Measurements from ENCODE around the gene PPARD. TPM values are rescaled to one million over a fixed set of nuclear protein-coding genes. Genes with fewer than 3 reads are reported as not detected.
A peak's percentile ranks its signal among the peaks of the same experiment; 100 is the strongest.

PPARD gene
- total and polyA plus RNA-seq, 2 of the 13 experiments (the other 11 are each of a cell fraction or from before 2014, with no cell fraction given) = 6.1 to 13.3 TPM

DNA sequence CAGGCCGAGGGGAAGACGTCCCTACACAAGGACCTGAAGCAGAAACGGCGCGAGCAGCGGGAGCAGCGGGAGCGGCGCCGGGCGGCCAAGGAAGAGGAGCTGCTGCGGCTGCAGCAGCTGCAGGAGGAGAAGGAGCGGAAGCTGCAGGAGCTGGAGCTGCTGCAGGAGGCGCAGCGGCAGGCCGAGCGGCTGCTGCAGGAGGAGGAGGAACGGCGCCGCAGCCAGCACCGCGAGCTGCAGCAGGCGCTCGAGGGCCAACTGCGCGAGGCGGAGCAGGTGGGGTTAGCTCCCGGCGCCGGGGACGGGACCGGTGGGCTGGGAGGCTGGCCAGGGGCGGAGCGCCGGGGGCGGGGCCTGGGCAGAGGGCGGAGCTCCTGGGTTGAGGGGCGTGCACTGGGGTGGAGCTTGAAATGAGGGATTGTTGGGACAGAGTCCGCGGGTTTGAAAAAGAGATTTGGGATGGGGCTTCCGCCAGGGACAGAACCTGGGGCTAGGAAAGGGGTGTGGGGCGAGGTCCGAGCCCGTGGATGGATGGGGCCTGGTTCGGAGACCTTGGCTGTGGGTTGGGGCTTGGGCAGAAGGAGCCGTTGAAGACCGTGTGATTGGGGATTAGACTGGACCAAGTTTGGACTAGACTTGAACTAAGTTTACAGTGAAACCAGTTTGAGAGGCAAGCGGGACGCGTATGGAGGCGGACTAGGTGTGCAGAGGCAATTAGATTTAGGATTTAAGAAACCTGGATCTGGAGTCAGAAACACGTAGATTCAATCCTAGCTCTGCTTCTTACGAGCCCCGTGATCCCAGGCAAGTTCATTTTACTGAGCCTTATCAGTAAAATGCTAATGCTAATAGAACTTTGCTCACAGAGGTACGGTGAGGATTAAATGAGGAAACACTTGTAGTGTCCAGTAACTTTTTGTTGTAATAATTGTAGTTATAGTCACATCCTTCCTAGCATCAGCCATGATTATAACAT lies 23.9 kb upstream of the PPARD start (continued):
- TF ChIP-seq, protein P1, sequence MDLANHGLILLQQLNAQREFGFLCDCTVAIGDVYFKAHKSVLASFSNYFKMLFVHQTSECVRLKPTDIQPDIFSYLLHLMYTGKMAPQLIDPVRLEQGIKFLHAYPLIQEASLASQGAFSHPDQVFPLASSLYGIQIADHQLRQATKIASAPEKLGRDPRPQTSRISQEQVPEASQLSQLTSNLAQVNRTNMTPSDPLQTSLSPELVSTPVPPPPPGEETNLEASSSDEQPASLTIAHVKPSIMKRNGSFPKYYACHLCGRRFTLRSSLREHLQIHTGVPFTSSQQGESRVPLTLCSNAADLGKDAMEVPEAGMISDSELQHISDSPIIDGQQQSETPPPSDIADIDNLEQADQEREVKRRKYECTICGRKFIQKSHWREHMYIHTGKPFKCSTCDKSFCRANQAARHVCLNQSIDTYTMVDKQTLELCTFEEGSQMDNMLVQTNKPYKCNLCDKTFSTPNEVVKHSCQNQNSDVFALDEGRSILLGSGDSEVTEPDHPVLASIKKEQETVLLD (CRISPR knock-in tag; IDR thresholded peaks at IDR 0.05; ENCODE audit: low read depth) = peak; percentile 78; the same call in 1 of the 2 replicates
- TF ChIP-seq SRSF4 (IDR thresholded peaks at IDR 0.05; ENCODE audit: low read depth, low read length, poor library complexity, severe bottlenecking) (no peak), NR2C2 (CRISPR knock-in tag; IDR thresholded peaks at IDR 0.05; ENCODE audit: borderline replicate concordance) (peak; percentile 41; the same call in 1 of the 2 replicates), FOXK1 (CRISPR knock-in tag; IDR thresholded peaks at IDR 0.05; ENCODE audit: borderline replicate concordance, low read depth) (peak; percentile 8; the same call in 1 of the 2 replicates), HOXA5 (CRISPR knock-in tag; IDR thresholded peaks at IDR 0.05) (peak; percentile 69), MAFF (IDR thresholded peaks at IDR 0.05; ENCODE audit: low read depth, low read length) (no peak), SSRP1 (CRISPR knock-in tag; IDR thresholded peaks at IDR 0.05) (no peak), STAT5B (CRISPR knock-in tag; IDR thresholded peaks at IDR 0.05) (no peak), KDM4B (CRISPR knock-in tag; IDR thresholded peaks at IDR 0.05) (no peak), ZNF335 (CRISPR knock-in tag; IDR thresholded peaks at IDR 0.05) (no peak; the same call in 1 of the 2 replicates), ATM (IDR thresholded peaks at IDR 0.05; ENCODE audit: borderline replicate concordance) (no peak)
- TF ChIP-seq, protein P2, sequence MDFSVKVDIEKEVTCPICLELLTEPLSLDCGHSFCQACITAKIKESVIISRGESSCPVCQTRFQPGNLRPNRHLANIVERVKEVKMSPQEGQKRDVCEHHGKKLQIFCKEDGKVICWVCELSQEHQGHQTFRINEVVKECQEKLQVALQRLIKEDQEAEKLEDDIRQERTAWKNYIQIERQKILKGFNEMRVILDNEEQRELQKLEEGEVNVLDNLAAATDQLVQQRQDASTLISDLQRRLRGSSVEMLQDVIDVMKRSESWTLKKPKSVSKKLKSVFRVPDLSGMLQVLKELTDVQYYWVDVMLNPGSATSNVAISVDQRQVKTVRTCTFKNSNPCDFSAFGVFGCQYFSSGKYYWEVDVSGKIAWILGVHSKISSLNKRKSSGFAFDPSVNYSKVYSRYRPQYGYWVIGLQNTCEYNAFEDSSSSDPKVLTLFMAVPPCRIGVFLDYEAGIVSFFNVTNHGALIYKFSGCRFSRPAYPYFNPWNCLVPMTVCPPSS (IDR thresholded peaks at IDR 0.05) = no peak
- TF ChIP-seq, protein P3, sequence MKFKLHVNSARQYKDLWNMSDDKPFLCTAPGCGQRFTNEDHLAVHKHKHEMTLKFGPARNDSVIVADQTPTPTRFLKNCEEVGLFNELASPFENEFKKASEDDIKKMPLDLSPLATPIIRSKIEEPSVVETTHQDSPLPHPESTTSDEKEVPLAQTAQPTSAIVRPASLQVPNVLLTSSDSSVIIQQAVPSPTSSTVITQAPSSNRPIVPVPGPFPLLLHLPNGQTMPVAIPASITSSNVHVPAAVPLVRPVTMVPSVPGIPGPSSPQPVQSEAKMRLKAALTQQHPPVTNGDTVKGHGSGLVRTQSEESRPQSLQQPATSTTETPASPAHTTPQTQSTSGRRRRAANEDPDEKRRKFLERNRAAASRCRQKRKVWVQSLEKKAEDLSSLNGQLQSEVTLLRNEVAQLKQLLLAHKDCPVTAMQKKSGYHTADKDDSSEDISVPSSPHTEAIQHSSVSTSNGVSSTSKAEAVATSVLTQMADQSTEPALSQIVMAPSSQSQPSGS (CRISPR knock-in tag; IDR thresholded peaks at IDR 0.05) = peak; percentile 29
- TF ChIP-seq, protein P4, sequence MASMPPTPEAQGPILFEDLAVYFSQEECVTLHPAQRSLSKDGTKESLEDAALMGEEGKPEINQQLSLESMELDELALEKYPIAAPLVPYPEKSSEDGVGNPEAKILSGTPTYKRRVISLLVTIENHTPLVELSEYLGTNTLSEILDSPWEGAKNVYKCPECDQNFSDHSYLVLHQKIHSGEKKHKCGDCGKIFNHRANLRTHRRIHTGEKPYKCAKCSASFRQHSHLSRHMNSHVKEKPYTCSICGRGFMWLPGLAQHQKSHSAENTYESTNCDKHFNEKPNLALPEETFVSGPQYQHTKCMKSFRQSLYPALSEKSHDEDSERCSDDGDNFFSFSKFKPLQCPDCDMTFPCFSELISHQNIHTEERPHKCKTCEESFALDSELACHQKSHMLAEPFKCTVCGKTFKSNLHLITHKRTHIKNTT (CRISPR knock-in tag; IDR thresholded peaks at IDR 0.05) = no peak
- TF ChIP-seq, protein P5, sequence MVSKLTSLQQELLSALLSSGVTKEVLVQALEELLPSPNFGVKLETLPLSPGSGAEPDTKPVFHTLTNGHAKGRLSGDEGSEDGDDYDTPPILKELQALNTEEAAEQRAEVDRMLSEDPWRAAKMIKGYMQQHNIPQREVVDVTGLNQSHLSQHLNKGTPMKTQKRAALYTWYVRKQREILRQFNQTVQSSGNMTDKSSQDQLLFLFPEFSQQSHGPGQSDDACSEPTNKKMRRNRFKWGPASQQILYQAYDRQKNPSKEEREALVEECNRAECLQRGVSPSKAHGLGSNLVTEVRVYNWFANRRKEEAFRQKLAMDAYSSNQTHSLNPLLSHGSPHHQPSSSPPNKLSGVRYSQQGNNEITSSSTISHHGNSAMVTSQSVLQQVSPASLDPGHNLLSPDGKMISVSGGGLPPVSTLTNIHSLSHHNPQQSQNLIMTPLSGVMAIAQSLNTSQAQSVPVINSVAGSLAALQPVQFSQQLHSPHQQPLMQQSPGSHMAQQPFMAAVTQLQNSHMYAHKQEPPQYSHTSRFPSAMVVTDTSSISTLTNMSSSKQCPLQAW (CRISPR knock-in tag; IDR thresholded peaks at IDR 0.05) = peak; percentile 73
- TF ChIP-seq, protein P6, sequence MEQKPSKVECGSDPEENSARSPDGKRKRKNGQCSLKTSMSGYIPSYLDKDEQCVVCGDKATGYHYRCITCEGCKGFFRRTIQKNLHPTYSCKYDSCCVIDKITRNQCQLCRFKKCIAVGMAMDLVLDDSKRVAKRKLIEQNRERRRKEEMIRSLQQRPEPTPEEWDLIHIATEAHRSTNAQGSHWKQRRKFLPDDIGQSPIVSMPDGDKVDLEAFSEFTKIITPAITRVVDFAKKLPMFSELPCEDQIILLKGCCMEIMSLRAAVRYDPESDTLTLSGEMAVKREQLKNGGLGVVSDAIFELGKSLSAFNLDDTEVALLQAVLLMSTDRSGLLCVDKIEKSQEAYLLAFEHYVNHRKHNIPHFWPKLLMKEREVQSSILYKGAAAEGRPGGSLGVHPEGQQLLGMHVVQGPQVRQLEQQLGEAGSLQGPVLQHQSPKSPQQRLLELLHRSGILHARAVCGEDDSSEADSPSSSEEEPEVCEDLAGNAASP (CRISPR knock-in tag; IDR thresholded peaks at IDR 0.05; ENCODE audit: borderline replicate concordance) = peak; percentile 27; the same call in 1 of the 2 replicates
- TF ChIP-seq, protein P7, sequence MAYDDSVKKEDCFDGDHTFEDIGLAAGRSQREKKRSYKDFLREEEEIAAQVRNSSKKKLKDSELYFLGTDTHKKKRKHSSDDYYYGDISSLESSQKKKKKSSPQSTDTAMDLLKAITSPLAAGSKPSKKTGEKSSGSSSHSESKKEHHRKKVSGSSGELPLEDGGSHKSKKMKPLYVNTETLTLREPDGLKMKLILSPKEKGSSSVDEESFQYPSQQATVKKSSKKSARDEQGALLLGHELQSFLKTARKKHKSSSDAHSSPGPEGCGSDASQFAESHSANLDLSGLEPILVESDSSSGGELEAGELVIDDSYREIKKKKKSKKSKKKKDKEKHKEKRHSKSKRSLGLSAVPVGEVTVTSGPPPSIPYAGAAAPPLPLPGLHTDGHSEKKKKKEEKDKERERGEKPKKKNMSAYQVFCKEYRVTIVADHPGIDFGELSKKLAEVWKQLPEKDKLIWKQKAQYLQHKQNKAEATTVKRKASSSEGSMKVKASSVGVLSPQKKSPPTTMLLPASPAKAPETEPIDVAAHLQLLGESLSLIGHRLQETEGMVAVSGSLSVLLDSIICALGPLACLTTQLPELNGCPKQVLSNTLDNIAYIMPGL (CRISPR knock-in tag; IDR thresholded peaks at IDR 0.05; ENCODE audit: borderline replicate concordance in 1 of 2, low read depth in 1 of 2) = peak in 1 of 2 experiments; percentile 72; a peak in 2 of 4 replicates

Data from HepG2 (cell line).